OCI-LY1 (cell line): ENCODE measurements around the gene PXDC1.

ENCODE experiments used
- EZH2 ChIP-seq: fragments of 200-600 bp; sonication (generic), shearing (Covaris generic); IDR thresholded peaks from 2 replicates; pipeline ENCODE4 v1.8.0; 2017; ENCODE audit warnings: borderline replicate concordance, mixed run types, mild to moderate bottlenecking, antibody characterized with exemption, low read length, moderate library complexity, mixed read lengths
- TF ChIP-seq, protein P1 (sequence below): fragments of 200-600 bp; sonication (generic), shearing (Covaris generic); IDR thresholded peaks from 2 replicates; pipeline ENCODE4 v1.5.1; 2017; ENCODE audit warnings: mild to moderate bottlenecking, antibody characterized with exemption, low read length, moderate library complexity, mixed read lengths

DNA sequence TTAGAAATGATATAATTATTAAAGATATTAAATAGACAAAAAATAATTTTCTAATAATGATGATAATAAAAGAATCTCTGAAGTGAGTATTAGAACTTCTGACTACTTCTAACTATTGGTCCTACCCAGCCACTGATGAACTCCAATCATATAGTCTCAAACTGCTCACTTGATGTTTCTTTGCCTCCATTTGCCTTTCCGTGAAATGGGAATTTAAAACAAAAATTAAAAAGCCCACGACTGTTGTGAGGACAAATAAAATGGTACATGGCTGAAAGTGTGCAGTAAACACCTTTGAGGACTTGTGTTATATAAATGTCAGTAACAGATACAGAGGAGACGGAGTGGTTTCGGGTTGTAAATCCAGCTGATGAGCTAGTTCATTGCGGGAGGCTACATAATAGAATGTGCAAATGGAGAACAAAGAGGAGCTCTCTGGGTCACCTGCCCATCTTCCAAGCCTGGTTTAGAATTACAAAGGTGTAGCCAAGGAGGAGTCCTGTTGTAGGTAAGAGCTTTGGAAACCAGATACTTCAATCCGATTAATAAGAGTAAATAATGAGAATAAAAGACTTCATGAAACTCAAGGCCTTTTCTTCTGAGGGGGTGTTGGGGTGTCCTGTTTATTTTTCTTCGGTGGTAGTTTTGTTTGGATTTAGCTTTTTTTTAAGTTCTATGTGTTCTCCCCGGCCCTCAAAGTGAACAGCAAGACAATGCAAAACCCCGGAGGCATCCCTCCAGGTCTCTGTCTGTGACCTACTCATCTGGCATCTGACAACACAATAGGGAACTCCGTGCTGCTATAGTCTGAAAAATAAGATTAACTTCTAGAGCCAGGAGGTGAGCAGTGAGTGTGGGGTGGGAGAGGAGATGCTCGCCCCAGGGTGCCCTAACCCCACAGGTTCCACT lies 4.4 kb upstream of the PXDC1 start:
- TF ChIP-seq, protein P1, sequence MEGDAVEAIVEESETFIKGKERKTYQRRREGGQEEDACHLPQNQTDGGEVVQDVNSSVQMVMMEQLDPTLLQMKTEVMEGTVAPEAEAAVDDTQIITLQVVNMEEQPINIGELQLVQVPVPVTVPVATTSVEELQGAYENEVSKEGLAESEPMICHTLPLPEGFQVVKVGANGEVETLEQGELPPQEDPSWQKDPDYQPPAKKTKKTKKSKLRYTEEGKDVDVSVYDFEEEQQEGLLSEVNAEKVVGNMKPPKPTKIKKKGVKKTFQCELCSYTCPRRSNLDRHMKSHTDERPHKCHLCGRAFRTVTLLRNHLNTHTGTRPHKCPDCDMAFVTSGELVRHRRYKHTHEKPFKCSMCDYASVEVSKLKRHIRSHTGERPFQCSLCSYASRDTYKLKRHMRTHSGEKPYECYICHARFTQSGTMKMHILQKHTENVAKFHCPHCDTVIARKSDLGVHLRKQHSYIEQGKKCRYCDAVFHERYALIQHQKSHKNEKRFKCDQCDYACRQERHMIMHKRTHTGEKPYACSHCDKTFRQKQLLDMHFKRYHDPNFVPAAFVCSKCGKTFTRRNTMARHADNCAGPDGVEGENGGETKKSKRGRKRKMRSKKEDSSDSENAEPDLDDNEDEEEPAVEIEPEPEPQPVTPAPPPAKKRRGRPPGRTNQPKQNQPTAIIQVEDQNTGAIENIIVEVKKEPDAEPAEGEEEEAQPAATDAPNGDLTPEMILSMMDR = no peak
- TF ChIP-seq EZH2 = no peak
